Vagina (tissue), 2 donors: ENCODE measurements around the gene KLK13.

Experiments used
- POLR2A ChIP-seq, 2 donors: fragments of 450-650 bp; IDR thresholded peaks; one replicate each; pipeline ENCODE4 v1.6.1; 2017; ENCODE audit warnings: antibody characterized with exemption in 2 of 2, mild to moderate bottlenecking in 2 of 2, moderate library complexity in 2 of 2
- POLR2AphosphoS5 ChIP-seq, 2 donors: sonication (generic); formaldehyde crosslinking; IDR thresholded peaks; one replicate each; pipeline ENCODE4 v1.9.0; 2017; ENCODE audit warnings: antibody characterized with exemption in 2 of 2, mild to moderate bottlenecking in 2 of 2, low read depth in 1 of 2; ENCODE audit not compliant: insufficient read depth in 1 of 2
- TF ChIP-seq, protein P1 (sequence below), 3 experiments: fragments of 450-650 bp in 2 of 3; fragments of 200-600 bp in 1 of 3; sonication (generic) in 1 of 3; IDR thresholded peaks; one replicate each; pipeline ENCODE4 v1.5.1; 2017 to 2019; ENCODE audit warnings: antibody characterized with exemption in 3 of 3, mild to moderate bottlenecking in 2 of 3, moderate library complexity in 2 of 3

DNA sequence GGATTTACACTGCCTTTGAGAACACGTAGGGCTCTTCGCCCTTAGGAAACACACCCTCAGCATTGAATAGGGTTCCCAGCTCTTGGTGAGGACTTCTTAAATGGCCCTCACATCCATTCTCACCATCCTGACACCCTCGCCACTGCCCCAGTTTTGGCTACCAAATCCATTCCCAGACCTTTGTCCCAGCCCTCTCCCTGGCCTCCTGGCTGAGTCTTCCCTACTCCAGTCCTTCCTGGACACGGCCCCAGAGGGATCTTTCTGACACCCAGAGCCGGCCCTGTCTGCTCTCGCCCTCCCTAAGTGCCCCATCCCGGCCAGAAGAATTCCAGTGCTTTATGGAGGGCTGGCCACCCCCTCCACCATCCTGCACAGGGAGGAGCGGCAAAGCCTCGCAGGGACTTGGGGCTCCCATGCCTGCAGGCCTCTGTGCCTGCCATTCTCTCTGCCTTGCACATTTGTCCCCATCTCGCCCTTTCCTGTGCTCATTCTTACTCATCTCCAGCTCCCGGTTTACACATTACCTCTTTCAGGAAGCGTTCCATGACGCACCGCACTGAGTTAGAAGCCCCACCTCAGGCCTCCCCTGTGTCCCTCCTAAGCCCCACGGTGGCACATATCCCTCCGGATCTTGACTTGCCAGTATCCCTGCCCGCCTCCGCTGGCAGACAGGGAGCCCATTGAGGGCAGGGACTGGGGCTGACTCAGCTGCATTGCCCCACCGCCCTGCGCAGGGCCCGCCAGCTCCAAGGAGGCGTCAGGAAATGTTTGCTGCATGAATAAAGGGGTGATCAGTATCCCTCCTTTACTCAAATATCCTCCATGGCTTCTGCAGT, 28.8 kb upstream of the KLK13 start:
- TF ChIP-seq, protein P1, sequence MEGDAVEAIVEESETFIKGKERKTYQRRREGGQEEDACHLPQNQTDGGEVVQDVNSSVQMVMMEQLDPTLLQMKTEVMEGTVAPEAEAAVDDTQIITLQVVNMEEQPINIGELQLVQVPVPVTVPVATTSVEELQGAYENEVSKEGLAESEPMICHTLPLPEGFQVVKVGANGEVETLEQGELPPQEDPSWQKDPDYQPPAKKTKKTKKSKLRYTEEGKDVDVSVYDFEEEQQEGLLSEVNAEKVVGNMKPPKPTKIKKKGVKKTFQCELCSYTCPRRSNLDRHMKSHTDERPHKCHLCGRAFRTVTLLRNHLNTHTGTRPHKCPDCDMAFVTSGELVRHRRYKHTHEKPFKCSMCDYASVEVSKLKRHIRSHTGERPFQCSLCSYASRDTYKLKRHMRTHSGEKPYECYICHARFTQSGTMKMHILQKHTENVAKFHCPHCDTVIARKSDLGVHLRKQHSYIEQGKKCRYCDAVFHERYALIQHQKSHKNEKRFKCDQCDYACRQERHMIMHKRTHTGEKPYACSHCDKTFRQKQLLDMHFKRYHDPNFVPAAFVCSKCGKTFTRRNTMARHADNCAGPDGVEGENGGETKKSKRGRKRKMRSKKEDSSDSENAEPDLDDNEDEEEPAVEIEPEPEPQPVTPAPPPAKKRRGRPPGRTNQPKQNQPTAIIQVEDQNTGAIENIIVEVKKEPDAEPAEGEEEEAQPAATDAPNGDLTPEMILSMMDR (IDR thresholded peaks at IDR 0.05): no peak
- peak in 1 of 2 donors; percentile 10 for TF ChIP-seq POLR2AphosphoS5 (IDR thresholded peaks at IDR 0.05; ENCODE audit: insufficient read depth in 1 of 2, low read depth in 1 of 2)
- no peak for TF ChIP-seq POLR2A (IDR thresholded peaks at IDR 0.05)
